ENCODE data around the gene SHISAL2A. TPM values are rescaled to one million over a fixed set of nuclear protein-coding genes. Genes with fewer than 3 reads are reported as not detected.
"Not testable (repeated sequence)": the region's sequence is repeated elsewhere in the genome, so short reads cannot be mapped to it uniquely, and the experiment has no call there.

SHISAL2A gene
- total and polyA plus RNA-seq, 12 donors: 0.11 to 1.9 (median 0.55) TPM; not detected in 3

DNA sequence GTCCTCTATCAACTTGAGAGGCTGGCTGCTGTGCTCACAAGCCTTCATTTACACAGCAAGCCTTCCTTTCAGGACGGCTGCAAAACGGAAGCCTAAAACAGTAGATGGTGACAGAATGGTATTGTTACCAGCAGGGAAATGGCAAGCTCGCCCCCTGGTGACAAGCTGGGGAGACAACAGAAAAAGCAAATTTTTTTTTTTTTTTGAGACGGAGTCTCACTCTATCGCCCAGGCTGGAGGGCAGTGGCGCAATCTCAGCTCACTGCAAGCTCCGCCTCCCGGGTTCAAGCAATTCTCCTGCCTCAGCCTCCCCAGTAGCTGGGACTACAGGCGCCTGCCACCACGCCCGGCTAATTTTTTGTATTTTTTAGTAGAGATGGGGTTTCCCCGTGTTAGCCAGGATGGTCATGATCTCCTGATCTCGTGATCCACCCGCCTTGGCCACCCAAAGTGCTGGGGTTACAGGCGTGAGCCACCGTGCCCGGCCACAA lies 53.3 kb downstream of the SHISAL2A start:
- H3K27me3 ChIP-seq; H3K4me1 ChIP-seq (replicated peaks in 1 of 2); H3K4me3 ChIP-seq; H3K9me3 ChIP-seq (replicated peaks in 1 of 3): not testable (repeated sequence)
- TF ChIP-seq, protein P1, sequence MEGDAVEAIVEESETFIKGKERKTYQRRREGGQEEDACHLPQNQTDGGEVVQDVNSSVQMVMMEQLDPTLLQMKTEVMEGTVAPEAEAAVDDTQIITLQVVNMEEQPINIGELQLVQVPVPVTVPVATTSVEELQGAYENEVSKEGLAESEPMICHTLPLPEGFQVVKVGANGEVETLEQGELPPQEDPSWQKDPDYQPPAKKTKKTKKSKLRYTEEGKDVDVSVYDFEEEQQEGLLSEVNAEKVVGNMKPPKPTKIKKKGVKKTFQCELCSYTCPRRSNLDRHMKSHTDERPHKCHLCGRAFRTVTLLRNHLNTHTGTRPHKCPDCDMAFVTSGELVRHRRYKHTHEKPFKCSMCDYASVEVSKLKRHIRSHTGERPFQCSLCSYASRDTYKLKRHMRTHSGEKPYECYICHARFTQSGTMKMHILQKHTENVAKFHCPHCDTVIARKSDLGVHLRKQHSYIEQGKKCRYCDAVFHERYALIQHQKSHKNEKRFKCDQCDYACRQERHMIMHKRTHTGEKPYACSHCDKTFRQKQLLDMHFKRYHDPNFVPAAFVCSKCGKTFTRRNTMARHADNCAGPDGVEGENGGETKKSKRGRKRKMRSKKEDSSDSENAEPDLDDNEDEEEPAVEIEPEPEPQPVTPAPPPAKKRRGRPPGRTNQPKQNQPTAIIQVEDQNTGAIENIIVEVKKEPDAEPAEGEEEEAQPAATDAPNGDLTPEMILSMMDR (IDR thresholded peaks at IDR 0.05): peak; percentile 75 to 87 (median 82)
- Histone ChIP-seq H3K36me3 (replicated peaks in 1 of 2) (peaks cover 0 to 25% of the 10 kb centered on the region in 2 donors), H3K27ac (peak overlapping the region in 1 of 5 donors; percentile 8)
- DNase-seq: peak; percentile 68 to 88 (median 77)
- 52 to 59% (median 56%) methylated on average over 16 to 17 of the region's 17 CpGs for WGBS, 4 donors
- intact Hi-C loops (cut with DNase I): loop anchor here (10.0 kb wide), 2 partner anchors 252 to 282 kb away; partner anchors contain the start of genes ORC1 (in 1 of the 2) and PRPF38A (in 1 of the 2)

- Histone ChIP-seq H3K9me3 (replicated peaks in 1 of 3) (no peaks in the 10 kb centered on the region), H3K4me3 (no peak overlapping the region), H3K4me1 (replicated peaks in 1 of 2) (no peaks in the 10 kb centered on the region), H3K27ac (no peak overlapping the region), H3K36me3 (replicated peaks in 1 of 2) (peaks cover 0 to 30% of the 10 kb centered on the region in 2 donors), H3K27me3 (no peaks in the 10 kb centered on the region)
- intact Hi-C loops (cut with DNase I): loop anchor here (10.0 kb wide), 2 partner anchors 252 to 282 kb away; partner anchors contain the start of genes ORC1 (in 1 of the 2) and PRPF38A (in 1 of the 2)
- DNase-seq: no peak
- no peak for TF ChIP-seq POLR2A (IDR thresholded peaks at IDR 0.05)
- 93 to 95% (median 94%) methylated on average over 5 of the region's 5 CpGs for WGBS, 4 donors
Observed at GRCh38 chr1:52686830-52687229, 53.9 kb downstream of the SHISAL2A start.

GRCh38 chr1:52691821-52692220 lies 58.9 kb downstream of the SHISAL2A start:
- H3K27me3 ChIP-seq: no peaks in the 10 kb centered on the region
- no peak for TF ChIP-seq POLR2A (IDR thresholded peaks at IDR 0.05)
- TF ChIP-seq, protein P1 (IDR thresholded peaks at IDR 0.05): no peak
- peaks cover 0 to 32% of the 10 kb centered on the region in 2 donors for H3K36me3 ChIP-seq (replicated peaks in 1 of 2)
- peaks cover under 1 to 1% of the 10 kb centered on the region in 2 donors for H3K4me1 ChIP-seq (replicated peaks in 1 of 2)
- WGBS, 4 donors: 87 to 97% (median 94%) methylated on average over 3 of the region's 3 CpGs
- intact Hi-C loops (cut with DNase I): no loop called here
- no peak overlapping the region for H3K27ac ChIP-seq
- H3K9me3 ChIP-seq (replicated peaks in 1 of 3): no peaks in the 10 kb centered on the region
- H3K4me3 ChIP-seq: no peak overlapping the region
- no peak for DNase-seq

DNA sequence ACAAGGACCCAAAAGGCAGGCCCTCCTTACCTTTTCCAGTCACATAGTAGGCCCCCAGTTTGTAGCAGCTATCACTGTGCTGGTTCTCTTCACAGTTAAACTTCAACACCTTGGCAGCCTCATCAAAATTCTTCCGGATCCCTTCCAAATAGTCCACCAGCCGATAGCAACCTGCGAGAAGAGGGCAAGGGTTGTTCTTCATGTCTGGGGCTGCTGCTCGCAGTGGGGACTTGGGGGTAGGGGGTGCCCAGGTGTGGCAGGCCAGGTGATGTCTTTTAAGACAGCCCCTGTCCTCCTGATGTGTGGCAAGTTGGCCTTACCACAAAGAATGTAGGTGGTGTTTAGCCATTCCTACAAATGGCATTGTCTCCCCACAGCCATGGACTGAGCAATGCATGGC lies 59.7 kb downstream of the SHISAL2A start:
- no peak overlapping the region for H3K4me3 ChIP-seq
- no peak for DNase-seq
- H3K27me3 ChIP-seq: no peaks in the 10 kb centered on the region
- TF ChIP-seq POLR2A (IDR thresholded peaks at IDR 0.05): no peak
- TF ChIP-seq, protein P1 (IDR thresholded peaks at IDR 0.05): no peak
- H3K4me1 ChIP-seq (replicated peaks in 1 of 2): peaks cover 8 to 9% of the 10 kb centered on the region in 2 donors
- intact Hi-C loops (cut with DNase I): no loop called here
- peaks cover 0 to 23% of the 10 kb centered on the region in 2 donors for H3K36me3 ChIP-seq (replicated peaks in 1 of 2)
- H3K9me3 ChIP-seq (replicated peaks in 1 of 3): no peaks in the 10 kb centered on the region
- H3K27ac ChIP-seq: no peak overlapping the region
- WGBS, 4 donors: 87 to 100% (median 99%) methylated on average over 3 to 4 of the region's 4 CpGs

DNA sequence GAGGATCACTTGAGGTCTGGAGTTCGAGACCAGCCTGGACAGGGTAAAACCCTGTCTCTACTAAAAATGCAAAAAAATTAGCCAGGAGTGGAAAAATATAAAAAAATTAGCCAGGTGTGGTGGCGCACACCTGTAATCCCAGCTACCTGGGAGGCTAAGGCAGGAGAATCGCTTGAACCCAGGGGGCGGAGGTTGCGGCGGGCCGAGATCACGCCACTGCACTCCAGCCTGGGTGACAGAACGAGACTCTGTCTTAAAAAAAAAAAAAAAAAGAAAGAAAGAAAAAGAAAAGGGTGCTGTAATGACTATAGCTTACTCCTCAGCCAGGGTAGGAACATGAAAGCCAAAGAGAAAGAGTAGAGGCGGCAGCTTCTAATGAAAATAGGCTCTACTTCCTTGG lies 60.4 kb downstream of the SHISAL2A start:
- intact Hi-C loops (cut with DNase I); H3K4me1 ChIP-seq (replicated peaks in 1 of 2); H3K4me3 ChIP-seq; H3K27ac ChIP-seq; DNase-seq; H3K27me3 ChIP-seq; H3K9me3 ChIP-seq (replicated peaks in 1 of 3): not testable (repeated sequence)
- peaks cover 0 to 23% of the 10 kb centered on the region in 2 donors for H3K36me3 ChIP-seq (replicated peaks in 1 of 2)
- 93 to 98% (median 96%) methylated on average over 10 of the region's 10 CpGs for WGBS, 4 donors

Data from adrenal gland (tissue), 12 donors.